Uterus (tissue), 4 donors: ENCODE measurements around the gene ZNF70. TPM values are rescaled to one million over a fixed set of nuclear protein-coding genes. Genes with fewer than 3 reads are reported as not detected.

Experiments
- DNase-seq, 2 donors: peaks; one replicate each; pipeline ENCODE4 v3.0.0-alpha.2; 2019 to 2020
- H3K27ac ChIP-seq, 2 donors: fragments of 200-600 bp; sonication (generic); 1 replicate in 1 of 2; 2 replicates in 1 of 2; pipeline ENCODE4 v1.5.1; 2016 to 2018
- H3K27me3 ChIP-seq, 2 donors: fragments of 200-600 bp; sonication (generic); one replicate each; pipeline ENCODE4 v1.5.1; 2018 to 2019; ENCODE audit warnings: control low read depth in 1 of 2
- H3K36me3 ChIP-seq, 2 donors: fragments of 200-600 bp; sonication (generic); one replicate each; pipeline ENCODE4 v1.5.1; 2019; ENCODE audit warnings: control low read depth in 1 of 2
- H3K4me1 ChIP-seq, 2 donors: fragments of 200-600 bp; sonication (generic); one replicate each; pipeline ENCODE4 v1.5.1; 2018 to 2019; ENCODE audit warnings: control low read depth in 1 of 2
- H3K4me3 ChIP-seq, 2 donors: fragments of 200-600 bp; sonication (generic); 1 replicate in 1 of 2; 2 replicates in 1 of 2; pipeline ENCODE4 v1.5.1; 2018 to 2019; ENCODE audit warnings: mild to moderate bottlenecking in 1 of 2
- H3K9me3 ChIP-seq, 2 donors: fragments of 200-600 bp; sonication (generic); one replicate each; pipeline ENCODE4 v1.5.1; 2019; ENCODE audit warnings: control low read depth in 1 of 2
- POLR2A ChIP-seq, 2 donors: fragments of 450-650 bp; IDR thresholded peaks; one replicate each; pipeline ENCODE4 v1.6.1; 2016; ENCODE audit warnings: antibody characterized with exemption in 2 of 2, mild to moderate bottlenecking in 1 of 2, moderate library complexity in 1 of 2
- intact Hi-C: fragments of 100-400 bp; cut with DNase I; formaldehyde crosslinking; loops from one replicate; pipeline ENCODE4 v1.15.1; 2023; ENCODE audit warnings: low total_unique reads
- total RNA-seq, 4 donors: library from RNA; depleted of rRNA in 3 of 4; stranded (reverse); fragments of >200 nt in 3 of 4; gene quantifications; one replicate each; pipeline versions ENCODE4 v1.1.0 to v1.2.4, GENCODE V29; 2014 to 2023
- TF ChIP-seq, protein P1 (sequence below), 4 experiments: fragments of 200-600 bp in 2 of 4; fragments of 450-650 bp in 2 of 4; sonication (generic) in 2 of 4; IDR thresholded peaks; one replicate each; pipeline ENCODE4 v1.5.1; 2016 to 2019; ENCODE audit warnings: antibody characterized with exemption in 4 of 4, mild to moderate bottlenecking in 2 of 4, moderate library complexity in 1 of 4
- donor health status: DM: yes; HTN: yes; CAD: no.

Gene ZNF70
- total RNA-seq, 4 donors from 2014 or later: 3.6 to 13.8 (median 6.2) TPM

DNA sequence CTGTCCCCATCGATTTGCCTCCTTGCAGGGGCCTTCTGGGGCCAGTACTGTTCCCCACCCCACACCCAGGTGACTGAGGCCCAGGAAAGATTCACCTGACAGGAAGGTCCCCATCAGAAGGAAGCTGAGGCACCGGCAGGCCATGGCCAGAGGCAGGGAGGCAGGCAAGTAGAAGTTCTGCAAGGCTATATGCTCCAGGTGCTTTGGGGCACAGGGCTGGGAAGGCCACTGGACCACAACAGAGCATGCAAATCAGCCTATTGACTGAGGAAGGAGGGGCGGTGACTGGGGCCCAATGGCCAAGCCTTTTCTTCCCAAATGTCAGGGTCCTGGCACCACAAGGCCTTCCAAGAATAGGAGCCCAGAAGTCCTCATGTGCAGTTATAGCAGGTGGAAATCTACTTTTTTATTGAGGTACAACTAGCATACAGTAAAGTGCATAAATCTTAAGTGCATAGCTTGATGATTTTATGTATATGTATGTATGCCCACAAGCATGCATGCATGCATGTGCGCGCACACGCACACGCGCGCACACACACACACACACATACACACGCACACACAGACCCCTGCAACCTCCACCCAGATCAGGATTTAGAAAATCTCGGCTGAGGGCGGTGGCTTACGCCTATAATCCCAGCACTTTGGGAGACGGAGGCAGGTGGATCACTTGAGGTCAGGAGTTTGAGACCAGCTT, 3.5 kb upstream of the ZNF70 start, which contains the start of gene VPREB3:
Gene VPREB3 (minus strand): TSS at position 206 of the 700 bp plus-strand sequence. CDS start 62 bp downstream, at position 144.
- no peak within 1 kb of the TSS for H3K4me3 ChIP-seq
- no peak for DNase-seq

DNA sequence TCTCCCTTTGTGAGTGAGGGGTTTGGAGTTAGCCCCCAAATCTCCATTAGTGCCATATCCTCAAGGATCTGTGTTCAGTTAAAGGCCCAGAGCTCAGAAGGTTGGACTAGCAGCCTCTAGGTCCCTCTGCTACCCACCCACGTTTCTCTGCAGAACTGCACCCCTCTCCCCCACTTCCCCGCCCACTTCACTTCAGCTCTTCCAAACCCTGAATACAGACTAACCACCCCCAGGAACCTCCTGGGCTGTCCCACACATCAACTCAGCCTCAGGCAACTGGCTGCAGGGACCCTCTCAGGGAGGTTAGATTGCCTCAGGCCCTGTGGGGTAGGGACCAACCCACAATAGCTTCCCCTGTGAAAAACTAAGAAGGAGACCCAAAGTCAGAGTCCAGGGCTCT, 2.5 kb upstream of the ZNF70 start:
- H3K36me3 ChIP-seq: no peaks in the 10 kb centered on the region
- no peak overlapping the region for H3K27ac ChIP-seq
- no peaks in the 10 kb centered on the region for H3K27me3 ChIP-seq
- no peak overlapping the region for H3K4me3 ChIP-seq
- TF ChIP-seq, protein P1, sequence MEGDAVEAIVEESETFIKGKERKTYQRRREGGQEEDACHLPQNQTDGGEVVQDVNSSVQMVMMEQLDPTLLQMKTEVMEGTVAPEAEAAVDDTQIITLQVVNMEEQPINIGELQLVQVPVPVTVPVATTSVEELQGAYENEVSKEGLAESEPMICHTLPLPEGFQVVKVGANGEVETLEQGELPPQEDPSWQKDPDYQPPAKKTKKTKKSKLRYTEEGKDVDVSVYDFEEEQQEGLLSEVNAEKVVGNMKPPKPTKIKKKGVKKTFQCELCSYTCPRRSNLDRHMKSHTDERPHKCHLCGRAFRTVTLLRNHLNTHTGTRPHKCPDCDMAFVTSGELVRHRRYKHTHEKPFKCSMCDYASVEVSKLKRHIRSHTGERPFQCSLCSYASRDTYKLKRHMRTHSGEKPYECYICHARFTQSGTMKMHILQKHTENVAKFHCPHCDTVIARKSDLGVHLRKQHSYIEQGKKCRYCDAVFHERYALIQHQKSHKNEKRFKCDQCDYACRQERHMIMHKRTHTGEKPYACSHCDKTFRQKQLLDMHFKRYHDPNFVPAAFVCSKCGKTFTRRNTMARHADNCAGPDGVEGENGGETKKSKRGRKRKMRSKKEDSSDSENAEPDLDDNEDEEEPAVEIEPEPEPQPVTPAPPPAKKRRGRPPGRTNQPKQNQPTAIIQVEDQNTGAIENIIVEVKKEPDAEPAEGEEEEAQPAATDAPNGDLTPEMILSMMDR (IDR thresholded peaks at IDR 0.05): no peak
- no peak for TF ChIP-seq POLR2A (IDR thresholded peaks at IDR 0.05)
- no peak for DNase-seq
- intact Hi-C loops: no loop called here
- H3K4me1 ChIP-seq: no peaks in the 10 kb centered on the region
- H3K9me3 ChIP-seq: no peaks in the 10 kb centered on the region

More for the DNA sequence above, 3.5 kb upstream of the ZNF70 start, which contains the start of gene VPREB3:
- no peaks in the 10 kb centered on the region for H3K4me1 ChIP-seq
- intact Hi-C loops: no loop called here
- H3K9me3 ChIP-seq: no peaks in the 10 kb centered on the region
- no peaks in the 10 kb centered on the region for H3K27me3 ChIP-seq
- no peak for TF ChIP-seq POLR2A (IDR thresholded peaks at IDR 0.05)
- TF ChIP-seq, protein P1 (IDR thresholded peaks at IDR 0.05): no peak
- H3K36me3 ChIP-seq: no peaks in the 10 kb centered on the region
- H3K27ac ChIP-seq: no peak within 1 kb of the TSS

DNA sequence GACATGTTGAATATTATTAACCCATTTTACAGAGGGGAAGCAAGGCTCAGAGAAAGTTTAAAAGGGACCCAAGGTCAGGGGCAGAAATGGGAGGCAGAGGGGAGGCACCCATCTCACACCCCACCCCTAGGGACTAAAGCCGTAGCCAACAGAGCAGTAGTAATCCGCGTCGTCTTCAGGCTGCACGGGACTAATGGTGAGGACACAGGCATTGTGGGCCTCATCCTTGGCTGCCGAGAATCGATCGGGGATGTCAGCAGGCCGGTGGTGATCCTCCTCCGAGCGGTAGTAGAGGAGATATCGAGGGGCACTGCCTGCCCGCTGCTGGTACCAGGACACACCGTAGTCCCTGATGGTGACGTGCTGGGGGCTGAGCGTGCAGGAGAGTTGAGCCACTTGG, 1.8 kb upstream of the ZNF70 start:
- DNase-seq: no peak
- Histone ChIP-seq H3K4me1 (no peaks in the 10 kb centered on the region), H3K27me3 (no peaks in the 10 kb centered on the region), H3K27ac (no peak overlapping the region), H3K36me3 (no peaks in the 10 kb centered on the region), H3K4me3 (no peak overlapping the region), H3K9me3 (no peaks in the 10 kb centered on the region)
- intact Hi-C loops: no loop called here
- TF ChIP-seq, protein P1 (IDR thresholded peaks at IDR 0.05): no peak
- TF ChIP-seq POLR2A (IDR thresholded peaks at IDR 0.05): no peak

DNA sequence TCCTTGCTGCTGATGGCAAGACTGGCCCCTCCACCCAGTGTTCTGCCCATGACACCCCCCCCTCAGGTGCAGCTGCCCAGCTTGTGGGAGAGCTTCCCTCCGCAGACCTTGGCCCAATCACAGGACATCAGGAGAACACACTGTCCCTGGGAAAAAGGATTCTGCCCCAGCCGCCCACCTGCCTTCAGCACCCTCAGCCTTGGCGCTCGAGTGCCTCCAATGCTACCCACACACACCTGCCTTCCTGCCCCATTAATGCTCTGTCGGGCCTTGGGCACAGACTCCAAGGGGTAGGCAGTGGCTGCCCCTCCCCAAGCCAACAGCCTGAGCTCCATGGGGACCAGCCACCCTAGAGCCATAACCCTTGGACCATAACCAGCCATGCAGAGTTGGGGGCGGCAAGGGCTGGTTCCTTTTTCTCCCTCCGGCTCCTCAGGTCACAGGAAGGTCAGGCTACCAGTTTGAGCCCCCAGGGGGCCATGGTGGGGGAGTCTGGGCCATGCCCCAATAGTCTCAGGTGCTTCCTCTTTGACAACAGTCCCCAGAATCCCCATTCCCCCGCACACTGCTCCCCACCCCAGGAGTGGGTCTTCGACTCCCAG, 1.3 kb upstream of the ZNF70 start:
- intact Hi-C loops: no loop called here
- Histone ChIP-seq H3K36me3 (no peaks in the 10 kb centered on the region), H3K27me3 (no peaks in the 10 kb centered on the region), H3K4me3 (no peak overlapping the region), H3K27ac (no peak overlapping the region), H3K4me1 (no peaks in the 10 kb centered on the region), H3K9me3 (no peaks in the 10 kb centered on the region)
- DNase-seq: no peak
- TF ChIP-seq, protein P1 (IDR thresholded peaks at IDR 0.05): no peak
- no peak for TF ChIP-seq POLR2A (IDR thresholded peaks at IDR 0.05)

DNA sequence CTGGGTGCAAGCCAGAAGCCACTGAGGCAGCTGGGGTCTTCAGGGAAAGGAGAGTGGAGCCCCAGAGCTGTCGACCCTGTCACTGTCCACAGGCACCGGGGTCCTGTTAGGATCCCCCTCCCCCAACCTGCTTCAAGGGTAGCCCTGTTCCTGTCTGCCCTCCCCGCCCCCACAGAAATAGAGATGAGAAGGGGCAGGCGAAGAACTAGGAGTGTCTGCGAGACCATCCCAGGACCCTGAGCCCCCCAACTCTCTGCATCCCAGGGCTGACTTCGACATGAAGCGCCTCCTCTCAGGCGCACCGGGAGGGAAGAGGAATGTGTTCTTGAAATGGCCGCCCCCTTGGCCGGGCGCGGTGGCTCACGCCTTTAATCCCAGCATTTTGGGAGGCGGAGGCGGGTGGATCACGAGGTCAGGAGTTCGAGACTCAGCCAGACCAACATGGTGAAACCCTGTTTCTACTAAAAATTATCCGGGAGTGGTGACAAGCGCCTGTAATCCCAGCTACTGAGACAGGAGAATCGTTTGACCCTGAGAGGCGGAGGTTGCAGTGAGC, 607 bp upstream of the ZNF70 start:
- peak overlapping the region; percentile 79 for H3K27ac ChIP-seq
- H3K4me1 ChIP-seq: no peaks in the 10 kb centered on the region
- intact Hi-C loops: no loop called here
- peak overlapping the region; percentile 54 to 90 for H3K4me3 ChIP-seq
- H3K27me3 ChIP-seq: no peaks in the 10 kb centered on the region
- peak in 1 of 2 donors; percentile 42 for DNase-seq
- no peak for TF ChIP-seq POLR2A (IDR thresholded peaks at IDR 0.05)
- TF ChIP-seq, protein P1 (IDR thresholded peaks at IDR 0.05): no peak
- H3K36me3 ChIP-seq: no peaks in the 10 kb centered on the region
- no peaks in the 10 kb centered on the region for H3K9me3 ChIP-seq
